SK-N-SH treated with all-trans-retinoic acid at 6 μM for 48 hours (cell line): ENCODE data around the gene KCNC2.

Experiments used
- ATAC-seq: fragments of 200-7000 bp; cut with Tn5 transposase; 3 replicates; pipeline ENCODE4 v1.9.1; 2020; ENCODE audit warnings: mild to moderate bottlenecking, moderate library complexity
- ARNTL ChIP-seq: fragments of 450-650 bp; formaldehyde crosslinking; IDR thresholded peaks from 2 replicates; pipeline ENCODE4 v1.5.0; 2020; ENCODE audit warnings: low read depth, mild to moderate bottlenecking, moderate library complexity, borderline replicate concordance
- BACH2 ChIP-seq: fragments of 250-450 bp; sonication (Bioruptor Pico); IDR thresholded peaks from 2 replicates; pipeline ENCODE4 v1.9.0; 2021; ENCODE audit warnings: mild to moderate bottlenecking, borderline replicate concordance
- CREB5 ChIP-seq: fragments of 250-450 bp; sonication (Bioruptor Pico); IDR thresholded peaks from 2 replicates; pipeline ENCODE4 v1.5.1; 2020; ENCODE audit warnings: low read depth, mild to moderate bottlenecking, moderate library complexity
- CSDC2 ChIP-seq: fragments of 250-450 bp; sonication (Bioruptor Pico); IDR thresholded peaks from 2 replicates; pipeline ENCODE4 v1.5.0; 2020; ENCODE audit warnings: mild to moderate bottlenecking, moderate library complexity
- CSRNP3 ChIP-seq: fragments of 250-450 bp; sonication (Bioruptor Pico); IDR thresholded peaks from 2 replicates; pipeline ENCODE4 v1.5.1; 2021; ENCODE audit warnings: mild to moderate bottlenecking, moderate library complexity
- ESRRG ChIP-seq: fragments of 250-450 bp; sonication (Bioruptor Pico); IDR thresholded peaks from 2 replicates; pipeline ENCODE4 v1.6.1; 2021; ENCODE audit warnings: mild to moderate bottlenecking
- GLIS3 ChIP-seq: fragments of 250-450 bp; sonication (Bioruptor Pico); IDR thresholded peaks from 2 replicates; pipeline ENCODE4 v1.5.0; 2020; ENCODE audit warnings: mild to moderate bottlenecking, moderate library complexity
- ISL1 ChIP-seq: fragments of 250-450 bp; sonication (Bioruptor Pico); IDR thresholded peaks from 2 replicates; pipeline ENCODE4 v2.1.2; 2022; ENCODE audit warnings: mild to moderate bottlenecking, moderate library complexity
- OSR1 ChIP-seq: fragments of 250-450 bp; sonication (Bioruptor Pico); IDR thresholded peaks from 2 replicates; pipeline ENCODE4 v1.8.0; 2022; ENCODE audit warnings: moderate library complexity, mild to moderate bottlenecking, inconsistent platforms
- PATZ1 ChIP-seq: fragments of 250-450 bp; sonication (Bioruptor Pico); IDR thresholded peaks from 2 replicates; pipeline ENCODE4 v1.8.0; 2020; ENCODE audit warnings: mild to moderate bottlenecking, moderate library complexity, borderline replicate concordance
- POU6F1 ChIP-seq: fragments of 250-450 bp; sonication (Bioruptor Pico); IDR thresholded peaks from 2 replicates; pipeline ENCODE4 v1.8.0; 2021; ENCODE audit warnings: low read depth, mild to moderate bottlenecking, moderate library complexity, borderline replicate concordance
- PPARA ChIP-seq: fragments of 250-450 bp; sonication (Bioruptor Pico); IDR thresholded peaks from 2 replicates; pipeline ENCODE4 v1.5.0; 2020; ENCODE audit warnings: mild to moderate bottlenecking, borderline replicate concordance
- RARB ChIP-seq: fragments of 250-450 bp; sonication (Bioruptor Pico); IDR thresholded peaks from 2 replicates; pipeline ENCODE4 v1.8.0; 2021; ENCODE audit warnings: mild to moderate bottlenecking, moderate library complexity
- SNAI2 ChIP-seq: fragments of 250-450 bp; sonication (Bioruptor Pico); IDR thresholded peaks from 2 replicates; pipeline ENCODE4 v1.5.0; 2020; ENCODE audit warnings: mild to moderate bottlenecking, moderate library complexity
- TCF4 ChIP-seq: fragments of 250-450 bp; sonication (Bioruptor Pico); IDR thresholded peaks from 2 replicates; pipeline ENCODE4 v1.8.0; 2021; ENCODE audit warnings: mild to moderate bottlenecking, moderate library complexity, borderline replicate concordance
- TOX ChIP-seq: fragments of 250-450 bp; sonication (Bioruptor Pico); IDR thresholded peaks from 2 replicates; pipeline ENCODE4 v1.8.0; 2021; ENCODE audit warnings: mild to moderate bottlenecking, moderate library complexity, borderline replicate concordance
- TSHZ2 ChIP-seq: fragments of 250-450 bp; sonication (Bioruptor Pico); IDR thresholded peaks from 2 replicates; pipeline ENCODE4 v1.5.0; 2020; ENCODE audit warnings: mild to moderate bottlenecking, moderate library complexity
- ZC3H10 ChIP-seq: fragments of 250-450 bp; sonication (Bioruptor Pico); IDR thresholded peaks from 2 replicates; pipeline ENCODE4 v1.5.1; 2021; ENCODE audit warnings: mild to moderate bottlenecking, moderate library complexity
- ZFP30 ChIP-seq: fragments of 450-650 bp; formaldehyde crosslinking; IDR thresholded peaks from 2 replicates; pipeline ENCODE4 v1.5.0; 2022; ENCODE audit warnings: mild to moderate bottlenecking, moderate library complexity
- ZNF565 ChIP-seq: fragments of 450-650 bp; formaldehyde crosslinking; conservative IDR thresholded peaks from 2 replicates; pipeline ENCODE4 v1.5.0; 2020; ENCODE audit warnings: low read depth, mild to moderate bottlenecking, moderate library complexity
- ZNF70 ChIP-seq: fragments of 450-650 bp; formaldehyde crosslinking; IDR thresholded peaks from 2 replicates; pipeline ENCODE4 v1.5.0; 2020; ENCODE audit warnings: mild to moderate bottlenecking, moderate library complexity
- ZNF8 ChIP-seq: fragments of 450-650 bp; formaldehyde crosslinking; IDR thresholded peaks from 2 replicates; pipeline ENCODE4 v1.5.0; 2020; ENCODE audit warnings: mild to moderate bottlenecking, moderate library complexity

Gene KCNC2

DNA sequence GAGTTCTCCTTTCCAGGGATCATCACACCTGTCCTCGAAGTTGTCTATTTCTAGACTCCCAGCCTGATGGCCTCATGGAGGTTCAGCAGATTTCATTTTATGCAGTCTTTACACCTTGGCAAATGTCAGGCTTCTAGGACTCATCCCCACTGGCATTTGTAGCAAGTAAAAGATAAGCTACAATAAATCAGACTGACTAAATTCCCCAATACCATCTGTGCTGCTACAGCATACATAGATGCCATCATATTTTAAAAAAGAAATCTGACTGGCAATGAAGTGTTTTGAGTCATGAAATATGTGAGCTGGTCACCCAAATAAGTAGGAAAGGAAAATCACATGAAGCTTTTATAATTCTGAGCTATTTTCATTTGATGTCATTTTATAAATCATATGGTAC is 55.3 kb downstream of the KCNC2 start:
- TF ChIP-seq ESRRG (CRISPR knock-in tag) = no peak
- no peak for TF ChIP-seq POU6F1 (CRISPR knock-in tag)
- TF ChIP-seq BACH2 (CRISPR knock-in tag) = no peak
- TF ChIP-seq PATZ1 = no peak
- TF ChIP-seq ZNF70 (CRISPR knock-in tag) = no peak
- TF ChIP-seq ZC3H10 = no peak
- no peak for TF ChIP-seq ZNF565
- no peak for TF ChIP-seq SNAI2 (CRISPR knock-in tag)
- no peak for TF ChIP-seq ZNF8 (CRISPR knock-in tag)
- no peak for TF ChIP-seq GLIS3 (CRISPR knock-in tag)
- no peak for TF ChIP-seq OSR1 (CRISPR knock-in tag)
- TF ChIP-seq ZFP30 (CRISPR knock-in tag) = no peak
- TF ChIP-seq TOX (CRISPR knock-in tag) = no peak
- ATAC-seq = no peak

- TF ChIP-seq TSHZ2 (CRISPR knock-in tag) = no peak
- no peak for TF ChIP-seq BACH2 (CRISPR knock-in tag)
- TF ChIP-seq OSR1 (CRISPR knock-in tag) = no peak
- TF ChIP-seq ESRRG (CRISPR knock-in tag) = no peak
- no peak for TF ChIP-seq ZNF565
- TF ChIP-seq RARB (CRISPR knock-in tag) = no peak
- TF ChIP-seq TOX (CRISPR knock-in tag) = no peak
- TF ChIP-seq GLIS3 (CRISPR knock-in tag) = no peak
- no peak for TF ChIP-seq POU6F1 (CRISPR knock-in tag)
- no peak for TF ChIP-seq CSRNP3 (CRISPR knock-in tag)
- TF ChIP-seq CREB5 (CRISPR knock-in tag) = no peak
- no peak for TF ChIP-seq ARNTL (CRISPR knock-in tag)
- TF ChIP-seq ZC3H10 = no peak
- TF ChIP-seq SNAI2 (CRISPR knock-in tag) = no peak
- TF ChIP-seq PPARA (CRISPR knock-in tag) = no peak
- no peak for TF ChIP-seq CSDC2 (CRISPR knock-in tag)
- no peak for TF ChIP-seq ISL1
- no peak for TF ChIP-seq TCF4 (CRISPR knock-in tag)
- no peak for ATAC-seq
Observed at GRCh38 chr12:75139196-75139595, 70.4 kb downstream of the KCNC2 start.
